ENCODE results near the gene MTX2. TPM values are rescaled to one million over a fixed set of nuclear protein-coding genes. Genes with fewer than 3 reads are reported as not detected.

MTX2 gene
- total and polyA plus RNA-seq, 4 donors, result 11.8 to 23.5 (median 12.7) TPM

DNA sequence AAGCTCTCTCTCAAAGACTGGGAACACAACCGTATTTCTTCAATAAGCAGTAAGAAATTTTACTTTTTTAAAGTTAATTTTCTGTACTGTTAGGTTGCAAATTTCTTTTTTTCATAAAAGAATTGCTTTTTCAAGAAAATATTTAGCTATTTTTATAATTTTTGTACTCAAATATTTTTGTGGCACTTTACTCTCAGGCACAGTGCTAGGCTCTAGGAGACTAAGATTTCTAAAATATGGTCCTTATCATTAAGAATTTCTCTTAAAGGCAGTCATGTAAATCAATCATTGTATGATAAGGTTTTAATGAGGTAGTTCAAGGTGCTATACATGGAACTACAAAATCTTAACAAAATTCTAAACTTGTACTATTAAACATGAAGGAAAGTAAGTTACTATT is 61.4 kb downstream of the MTX2 start:
- Histone ChIP-seq H3K36me3 (ENCODE audit: control insufficient read depth in 4 of 4, insufficient read depth in 3 of 4, low read depth in 1 of 4, low read length in 3 of 4) (peaks cover 0 to 2% (median 0%) of the 10 kb centered on the region in 4 donors), H3K9me3 (ENCODE audit: control insufficient read depth in 4 of 4, low read length in 3 of 4) (no peaks in the 10 kb centered on the region), H3K27me3 (ENCODE audit: control insufficient read depth in 4 of 4, insufficient read depth in 4 of 4, low read length in 3 of 4) (no peaks in the 10 kb centered on the region), H3K9ac (ENCODE audit: low read depth in 1 of 2, low read length in 2 of 2) (no peak overlapping the region), H3K4me3 (ENCODE audit: low read depth in 1 of 3, low read length in 3 of 3) (no peak overlapping the region), H3K27ac (ENCODE audit: low read depth in 1 of 2, low read length in 2 of 2) (no peak overlapping the region), H3K4me1 (ENCODE audit: control insufficient read depth in 4 of 4, insufficient read depth in 4 of 4, low read length in 3 of 4) (no peaks in the 10 kb centered on the region)
- no peak for DNase-seq (ENCODE audit: low spot score)
- TF ChIP-seq SP1 (IDR thresholded peaks at IDR 0.05) (no peak), RAD21 (IDR thresholded peaks at IDR 0.05) (no peak), HNF4G (IDR thresholded peaks at IDR 0.05) (no peak), YY1 (IDR thresholded peaks at IDR 0.05) (no peak), NR2F2 (IDR thresholded peaks at IDR 0.05) (no peak), FOXA1 (IDR thresholded peaks at IDR 0.05) (no peak), JUND (IDR thresholded peaks at IDR 0.05) (no peak), FOXA2 (IDR thresholded peaks at IDR 0.05) (no peak), EGR1 (IDR thresholded peaks at IDR 0.05; ENCODE audit: low read depth in 2 of 2) (no peak), TAF1 (conservative IDR thresholded peaks at IDR 0.05) (no peak)
- TF ChIP-seq, protein P1, sequence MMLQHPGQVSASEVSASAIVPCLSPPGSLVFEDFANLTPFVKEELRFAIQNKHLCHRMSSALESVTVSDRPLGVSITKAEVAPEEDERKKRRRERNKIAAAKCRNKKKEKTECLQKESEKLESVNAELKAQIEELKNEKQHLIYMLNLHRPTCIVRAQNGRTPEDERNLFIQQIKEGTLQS (IDR thresholded peaks at IDR 0.05), result no peak
- TF ChIP-seq, protein P2, sequence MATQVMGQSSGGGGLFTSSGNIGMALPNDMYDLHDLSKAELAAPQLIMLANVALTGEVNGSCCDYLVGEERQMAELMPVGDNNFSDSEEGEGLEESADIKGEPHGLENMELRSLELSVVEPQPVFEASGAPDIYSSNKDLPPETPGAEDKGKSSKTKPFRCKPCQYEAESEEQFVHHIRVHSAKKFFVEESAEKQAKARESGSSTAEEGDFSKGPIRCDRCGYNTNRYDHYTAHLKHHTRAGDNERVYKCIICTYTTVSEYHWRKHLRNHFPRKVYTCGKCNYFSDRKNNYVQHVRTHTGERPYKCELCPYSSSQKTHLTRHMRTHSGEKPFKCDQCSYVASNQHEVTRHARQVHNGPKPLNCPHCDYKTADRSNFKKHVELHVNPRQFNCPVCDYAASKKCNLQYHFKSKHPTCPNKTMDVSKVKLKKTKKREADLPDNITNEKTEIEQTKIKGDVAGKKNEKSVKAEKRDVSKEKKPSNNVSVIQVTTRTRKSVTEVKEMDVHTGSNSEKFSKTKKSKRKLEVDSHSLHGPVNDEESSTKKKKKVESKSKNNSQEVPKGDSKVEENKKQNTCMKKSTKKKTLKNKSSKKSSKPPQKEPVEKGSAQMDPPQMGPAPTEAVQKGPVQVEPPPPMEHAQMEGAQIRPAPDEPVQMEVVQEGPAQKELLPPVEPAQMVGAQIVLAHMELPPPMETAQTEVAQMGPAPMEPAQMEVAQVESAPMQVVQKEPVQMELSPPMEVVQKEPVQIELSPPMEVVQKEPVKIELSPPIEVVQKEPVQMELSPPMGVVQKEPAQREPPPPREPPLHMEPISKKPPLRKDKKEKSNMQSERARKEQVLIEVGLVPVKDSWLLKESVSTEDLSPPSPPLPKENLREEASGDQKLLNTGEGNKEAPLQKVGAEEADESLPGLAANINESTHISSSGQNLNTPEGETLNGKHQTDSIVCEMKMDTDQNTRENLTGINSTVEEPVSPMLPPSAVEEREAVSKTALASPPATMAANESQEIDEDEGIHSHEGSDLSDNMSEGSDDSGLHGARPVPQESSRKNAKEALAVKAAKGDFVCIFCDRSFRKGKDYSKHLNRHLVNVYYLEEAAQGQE (IDR thresholded peaks at IDR 0.05), result no peak
- TF ChIP-seq, protein P3, sequence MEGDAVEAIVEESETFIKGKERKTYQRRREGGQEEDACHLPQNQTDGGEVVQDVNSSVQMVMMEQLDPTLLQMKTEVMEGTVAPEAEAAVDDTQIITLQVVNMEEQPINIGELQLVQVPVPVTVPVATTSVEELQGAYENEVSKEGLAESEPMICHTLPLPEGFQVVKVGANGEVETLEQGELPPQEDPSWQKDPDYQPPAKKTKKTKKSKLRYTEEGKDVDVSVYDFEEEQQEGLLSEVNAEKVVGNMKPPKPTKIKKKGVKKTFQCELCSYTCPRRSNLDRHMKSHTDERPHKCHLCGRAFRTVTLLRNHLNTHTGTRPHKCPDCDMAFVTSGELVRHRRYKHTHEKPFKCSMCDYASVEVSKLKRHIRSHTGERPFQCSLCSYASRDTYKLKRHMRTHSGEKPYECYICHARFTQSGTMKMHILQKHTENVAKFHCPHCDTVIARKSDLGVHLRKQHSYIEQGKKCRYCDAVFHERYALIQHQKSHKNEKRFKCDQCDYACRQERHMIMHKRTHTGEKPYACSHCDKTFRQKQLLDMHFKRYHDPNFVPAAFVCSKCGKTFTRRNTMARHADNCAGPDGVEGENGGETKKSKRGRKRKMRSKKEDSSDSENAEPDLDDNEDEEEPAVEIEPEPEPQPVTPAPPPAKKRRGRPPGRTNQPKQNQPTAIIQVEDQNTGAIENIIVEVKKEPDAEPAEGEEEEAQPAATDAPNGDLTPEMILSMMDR (IDR thresholded peaks at IDR 0.05; ENCODE audit: low read depth, low read length, missing input control), result no peak
- TF ChIP-seq, protein P4, sequence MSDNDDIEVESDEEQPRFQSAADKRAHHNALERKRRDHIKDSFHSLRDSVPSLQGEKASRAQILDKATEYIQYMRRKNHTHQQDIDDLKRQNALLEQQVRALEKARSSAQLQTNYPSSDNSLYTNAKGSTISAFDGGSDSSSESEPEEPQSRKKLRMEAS (IDR thresholded peaks at IDR 0.05), result no peak
- TF ChIP-seq, protein P5, sequence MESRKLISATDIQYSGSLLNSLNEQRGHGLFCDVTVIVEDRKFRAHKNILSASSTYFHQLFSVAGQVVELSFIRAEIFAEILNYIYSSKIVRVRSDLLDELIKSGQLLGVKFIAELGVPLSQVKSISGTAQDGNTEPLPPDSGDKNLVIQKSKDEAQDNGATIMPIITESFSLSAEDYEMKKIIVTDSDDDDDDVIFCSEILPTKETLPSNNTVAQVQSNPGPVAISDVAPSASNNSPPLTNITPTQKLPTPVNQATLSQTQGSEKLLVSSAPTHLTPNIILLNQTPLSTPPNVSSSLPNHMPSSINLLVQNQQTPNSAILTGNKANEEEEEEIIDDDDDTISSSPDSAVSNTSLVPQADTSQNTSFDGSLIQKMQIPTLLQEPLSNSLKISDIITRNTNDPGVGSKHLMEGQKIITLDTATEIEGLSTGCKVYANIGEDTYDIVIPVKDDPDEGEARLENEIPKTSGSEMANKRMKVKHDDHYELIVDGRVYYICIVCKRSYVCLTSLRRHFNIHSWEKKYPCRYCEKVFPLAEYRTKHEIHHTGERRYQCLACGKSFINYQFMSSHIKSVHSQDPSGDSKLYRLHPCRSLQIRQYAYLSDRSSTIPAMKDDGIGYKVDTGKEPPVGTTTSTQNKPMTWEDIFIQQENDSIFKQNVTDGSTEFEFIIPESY (IDR thresholded peaks at IDR 0.05), result no peak
- WGBS, result 100% methylated on average over 1 of the region's 1 CpG

DNA sequence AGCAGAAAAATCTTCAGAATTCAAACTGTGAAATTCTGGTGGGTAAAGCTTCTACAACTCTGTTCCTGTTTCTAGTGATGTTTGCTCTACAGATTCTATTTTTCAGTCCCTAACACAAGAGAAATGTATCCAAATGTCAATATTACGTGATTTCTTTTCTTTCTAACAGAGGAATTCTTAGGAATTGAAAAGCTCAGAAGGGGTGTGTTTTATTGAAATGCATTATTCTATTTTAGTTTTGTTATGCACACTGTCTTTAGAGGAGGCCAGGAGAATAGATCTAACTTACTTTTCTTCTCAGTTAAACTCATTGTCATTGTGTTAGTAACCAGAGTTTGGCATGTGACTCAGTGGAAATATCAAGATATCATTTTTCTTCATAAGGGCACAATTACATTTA is 62.4 kb downstream of the MTX2 start:
- 98% methylated on average over 1 of the region's 1 CpG for WGBS
- Histone ChIP-seq H3K27me3 (ENCODE audit: control insufficient read depth in 4 of 4, insufficient read depth in 4 of 4, low read length in 3 of 4) (no peaks in the 10 kb centered on the region), H3K9ac (ENCODE audit: low read depth in 1 of 2, low read length in 2 of 2) (no peak overlapping the region), H3K4me1 (ENCODE audit: control insufficient read depth in 4 of 4, insufficient read depth in 4 of 4, low read length in 3 of 4) (no peaks in the 10 kb centered on the region), H3K4me3 (ENCODE audit: low read depth in 1 of 3, low read length in 3 of 3) (no peak overlapping the region), H3K36me3 (ENCODE audit: control insufficient read depth in 4 of 4, insufficient read depth in 3 of 4, low read depth in 1 of 4, low read length in 3 of 4) (peaks cover 0 to 2% (median 0%) of the 10 kb centered on the region in 4 donors), H3K9me3 (ENCODE audit: control insufficient read depth in 4 of 4, low read length in 3 of 4) (no peaks in the 10 kb centered on the region), H3K27ac (ENCODE audit: low read depth in 1 of 2, low read length in 2 of 2) (no peak overlapping the region)
- DNase-seq (ENCODE audit: low spot score), result no peak
- no peak for TF ChIP-seq RXRA (IDR thresholded peaks at IDR 0.05)
- TF ChIP-seq, protein P5 (IDR thresholded peaks at IDR 0.05), result no peak
- TF ChIP-seq HNF4G (IDR thresholded peaks at IDR 0.05), result no peak
- TF ChIP-seq FOXA2 (IDR thresholded peaks at IDR 0.05), result no peak
- TF ChIP-seq, protein P2 (IDR thresholded peaks at IDR 0.05), result no peak
- TF ChIP-seq, protein P4 (IDR thresholded peaks at IDR 0.05), result no peak

All from liver (tissue), 9 donors.